Measurements from ENCODE around the gene CEP70.
"Not testable (repeated sequence)": the region's sequence is repeated elsewhere in the genome, so short reads cannot be mapped to it uniquely, and the experiment has no call there.

The CEP70 gene

DNA sequence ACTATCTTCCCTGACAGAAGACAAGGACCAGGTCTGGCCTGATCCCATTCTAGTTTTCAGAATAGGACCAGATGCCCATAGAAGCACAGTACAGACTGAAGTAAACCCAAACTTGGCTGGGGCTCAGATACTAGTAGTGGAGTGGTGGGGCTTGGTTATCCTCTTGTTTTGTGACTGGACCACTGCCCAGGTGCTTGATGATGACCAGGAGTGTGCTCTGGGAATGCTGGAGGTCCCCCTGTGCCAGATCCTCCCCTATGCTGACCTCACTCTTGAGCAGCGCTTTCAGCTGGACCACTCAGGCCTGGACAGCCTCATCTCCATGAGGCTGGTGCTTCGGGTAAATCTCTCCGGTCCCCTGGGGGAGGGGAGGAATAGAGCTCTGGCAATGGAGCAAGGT, 123.4 kb downstream of the CEP70 start:
- DNase-seq (ENCODE audit: low spot score): no peak

DNA sequence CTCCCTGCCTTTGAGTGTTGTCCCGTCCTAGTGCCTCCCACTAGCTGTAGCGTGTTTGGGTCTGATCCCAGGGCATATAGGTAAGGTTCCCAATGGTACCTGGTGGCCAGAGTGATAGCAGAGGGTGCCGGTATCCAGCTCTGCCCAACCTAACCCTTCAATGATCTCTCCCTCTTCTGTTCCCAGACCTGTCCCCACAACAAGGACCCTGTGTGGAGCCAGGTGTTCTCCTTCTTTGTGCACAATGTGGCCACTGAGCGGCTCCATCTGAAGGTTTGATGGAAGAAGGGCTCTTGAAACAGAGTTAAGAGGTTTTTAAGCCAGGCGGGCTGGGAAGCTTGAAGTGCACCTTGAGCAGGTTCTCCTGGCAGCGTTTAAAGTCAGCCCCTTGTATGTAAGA, 124.2 kb downstream of the CEP70 start:
- no peak for DNase-seq (ENCODE audit: low spot score)

DNA sequence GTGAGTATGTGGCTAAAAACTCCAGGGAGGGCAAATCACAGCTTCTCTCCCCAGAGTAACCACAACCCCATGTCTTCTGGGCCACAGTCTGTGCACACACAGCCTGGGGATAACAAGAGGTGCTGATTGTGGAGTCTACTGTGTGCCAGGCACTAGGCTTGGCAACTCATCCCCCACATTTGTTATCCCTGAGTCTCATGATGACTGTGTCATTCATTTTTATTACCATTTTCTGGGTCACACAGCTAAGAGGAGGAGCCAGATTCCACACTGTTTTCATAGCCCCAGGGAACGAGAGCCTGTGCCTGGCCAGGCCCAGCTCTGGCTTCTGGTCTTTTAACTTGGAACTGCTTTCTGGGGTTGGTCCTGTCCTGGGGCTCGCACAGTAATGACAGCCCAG, 125.2 kb downstream of the CEP70 start:
- no peak for DNase-seq (ENCODE audit: low spot score)

DNA sequence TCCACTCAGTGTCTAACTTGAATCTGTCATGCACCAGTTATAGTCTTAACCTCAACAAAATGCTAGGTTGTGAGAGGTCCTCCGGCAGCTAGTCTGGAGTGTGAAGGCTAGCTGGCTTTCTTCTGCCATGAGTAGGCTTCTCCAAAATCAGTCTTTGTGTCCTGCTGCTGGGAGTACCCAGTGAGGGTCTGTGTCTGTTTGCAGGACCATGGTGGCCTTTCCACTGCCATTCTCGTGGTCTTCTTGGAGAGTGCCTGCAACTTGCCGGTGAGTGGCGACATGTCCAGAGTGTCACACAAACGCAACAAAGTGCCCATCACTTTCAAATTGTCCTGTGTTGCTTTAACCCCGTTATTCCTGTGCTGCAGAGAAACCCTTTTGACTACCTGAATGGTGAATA, 125.6 kb downstream of the CEP70 start:
- no peak for DNase-seq (ENCODE audit: low spot score)

DNA sequence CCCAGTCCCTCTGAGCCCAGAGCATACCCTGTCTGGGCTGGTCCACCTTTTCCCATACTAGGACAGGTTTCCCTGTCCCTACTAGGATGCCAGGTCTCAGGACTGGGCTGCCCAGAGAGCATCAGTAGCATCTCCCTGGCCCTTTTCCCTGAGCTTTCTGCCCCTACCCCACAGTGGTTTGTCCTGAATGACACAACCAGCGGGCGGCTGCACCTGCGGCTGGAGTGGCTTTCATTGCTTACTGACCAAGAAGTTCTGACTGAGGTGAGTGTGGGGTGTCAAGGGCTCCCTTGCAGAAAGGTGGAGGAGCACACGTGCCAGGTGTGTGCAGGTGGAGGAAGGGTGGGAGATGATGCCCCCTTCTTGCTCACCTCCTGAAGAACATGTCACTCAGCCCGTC, 126.1 kb downstream of the CEP70 start:
- DNase-seq (ENCODE audit: low spot score): peak; percentile 53

DNA sequence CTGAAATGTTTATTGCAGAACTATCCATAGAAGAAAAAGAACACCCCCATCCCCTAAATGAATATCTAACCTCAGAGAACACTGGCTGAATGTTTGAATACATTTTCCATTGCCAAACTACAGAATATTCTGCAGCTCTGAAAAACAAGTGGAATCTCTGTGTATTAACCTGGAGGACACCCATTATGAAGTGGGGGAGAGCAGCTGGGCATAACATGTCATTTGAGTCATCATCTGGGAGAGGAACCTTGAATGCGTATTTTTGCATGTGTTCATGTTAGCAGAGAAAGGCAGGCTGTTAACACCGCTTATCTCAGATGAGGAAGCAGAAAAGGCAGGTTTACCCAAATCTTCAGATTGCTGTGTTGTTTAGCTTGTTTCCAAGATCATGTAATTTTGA, 128.1 kb downstream of the CEP70 start:
- no peak for DNase-seq (ENCODE audit: low spot score)

DNA sequence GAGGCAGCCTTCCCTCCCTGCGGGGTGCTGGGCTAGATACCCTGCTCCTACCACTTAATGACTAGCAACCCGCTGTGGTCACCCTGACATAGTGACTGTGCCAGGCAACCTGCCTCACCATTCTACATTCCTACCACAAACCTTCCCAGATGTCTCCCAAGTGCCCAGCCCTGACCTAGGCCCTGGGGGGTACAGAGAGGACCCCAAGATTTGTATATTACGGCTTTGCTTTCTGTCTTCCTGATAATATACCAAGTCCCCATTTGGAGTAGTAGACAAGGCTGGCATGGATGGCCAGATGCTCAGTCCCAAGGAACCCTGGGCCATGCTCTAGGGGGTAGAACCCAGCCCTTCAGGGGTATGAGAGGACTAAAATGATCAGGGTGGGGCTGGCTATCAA, 128.6 kb downstream of the CEP70 start:
- DNase-seq (ENCODE audit: low spot score): no peak

DNA sequence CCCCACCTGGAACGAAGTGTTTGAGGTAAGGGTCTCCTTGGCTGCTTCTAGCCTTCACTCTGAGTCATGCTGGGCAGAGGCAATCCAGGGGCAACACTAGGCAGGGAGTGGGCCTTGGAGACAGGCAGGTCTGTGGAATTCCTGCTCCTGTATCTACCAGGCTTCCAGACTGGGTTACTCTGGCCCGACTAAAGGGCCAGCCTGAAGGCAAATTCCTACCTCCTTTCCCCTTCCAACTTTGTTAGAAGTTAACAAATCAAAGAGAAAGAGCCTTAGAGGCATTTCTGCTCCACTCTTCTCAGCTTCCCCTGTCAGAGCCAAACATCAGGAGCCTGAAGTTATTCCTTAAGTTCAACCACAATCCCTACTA, 129.6 kb downstream of the CEP70 start:
- DNase-seq (ENCODE audit: low spot score): no peak

DNA sequence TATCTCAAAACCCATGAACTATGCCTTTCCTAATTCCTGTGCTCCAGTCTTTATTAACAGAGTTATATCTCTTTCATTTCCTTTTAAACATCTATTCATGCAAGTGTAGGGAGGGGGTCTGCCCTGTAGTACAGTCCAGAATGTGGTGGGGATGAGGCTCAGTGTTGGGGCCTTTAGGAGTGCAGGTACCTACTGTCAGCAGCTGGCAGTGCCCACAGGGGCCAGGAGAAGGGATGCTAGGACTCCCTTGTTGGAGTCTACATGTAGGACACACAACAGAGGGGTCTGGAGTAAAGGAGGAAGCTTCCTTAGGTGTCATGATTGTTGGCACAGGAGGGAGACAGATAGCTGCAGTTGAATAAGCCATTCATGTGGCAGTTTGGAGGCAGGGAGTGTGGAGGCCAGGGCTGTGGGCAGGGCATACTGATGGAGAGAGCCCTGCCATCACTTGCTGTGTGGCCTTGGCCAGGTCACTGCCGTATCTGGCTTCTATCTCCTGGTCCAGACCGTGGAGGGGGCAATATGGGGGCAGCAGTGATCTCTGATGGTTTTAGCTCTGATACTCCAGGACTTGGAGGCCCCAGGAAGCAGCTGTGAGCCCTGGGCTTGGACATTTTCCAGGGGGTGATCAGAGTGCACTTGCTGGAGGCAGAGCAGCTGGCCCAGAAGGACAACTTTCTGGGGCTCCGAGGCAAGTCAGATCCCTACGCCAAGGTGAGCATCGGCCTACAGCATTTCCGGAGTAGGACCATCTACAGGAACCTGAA, 130.2 kb downstream of the CEP70 start:
- DNase-seq (ENCODE audit: low spot score): peak; percentile 61

DNA sequence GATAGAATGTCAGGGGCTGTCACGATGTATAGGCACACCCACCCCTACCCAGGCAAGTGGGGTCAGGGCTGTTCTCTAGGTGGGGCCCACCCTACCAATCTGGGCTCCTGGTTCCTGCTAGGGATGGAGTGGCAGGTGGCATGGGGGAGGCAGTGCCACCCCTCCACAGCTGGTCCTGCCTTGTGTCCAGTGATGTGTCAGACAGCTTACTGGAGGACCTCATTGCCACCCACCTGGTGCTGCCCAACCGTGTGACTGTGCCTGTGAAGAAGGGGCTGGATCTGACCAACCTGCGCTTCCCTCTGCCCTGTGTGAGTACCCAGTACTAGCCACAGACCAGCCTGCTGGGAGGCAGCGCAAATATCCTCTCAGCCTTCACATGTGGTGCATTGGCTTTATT, 132.2 kb downstream of the CEP70 start:
- DNase-seq (ENCODE audit: low spot score): no peak

DNA sequence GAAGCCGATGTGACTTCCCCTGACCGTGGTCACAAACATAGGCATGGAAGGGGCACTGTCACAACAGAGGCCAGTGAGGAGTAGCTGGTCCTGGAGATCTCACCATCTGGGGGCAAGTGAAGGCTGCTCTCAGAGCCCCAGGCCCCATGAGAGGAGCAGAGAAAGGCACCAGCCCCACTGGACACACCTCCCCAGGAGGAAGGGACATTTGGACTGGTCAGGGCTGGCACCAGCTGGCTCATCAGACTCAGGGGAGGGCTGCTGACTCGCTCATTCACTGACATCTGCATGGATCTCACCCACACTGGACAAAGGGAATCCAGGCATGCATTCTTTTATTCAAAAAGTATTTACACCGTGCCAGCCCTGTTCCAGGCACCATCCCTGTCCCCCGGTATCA, 132.8 kb downstream of the CEP70 start:
- DNase-seq (ENCODE audit: low spot score): no peak

DNA sequence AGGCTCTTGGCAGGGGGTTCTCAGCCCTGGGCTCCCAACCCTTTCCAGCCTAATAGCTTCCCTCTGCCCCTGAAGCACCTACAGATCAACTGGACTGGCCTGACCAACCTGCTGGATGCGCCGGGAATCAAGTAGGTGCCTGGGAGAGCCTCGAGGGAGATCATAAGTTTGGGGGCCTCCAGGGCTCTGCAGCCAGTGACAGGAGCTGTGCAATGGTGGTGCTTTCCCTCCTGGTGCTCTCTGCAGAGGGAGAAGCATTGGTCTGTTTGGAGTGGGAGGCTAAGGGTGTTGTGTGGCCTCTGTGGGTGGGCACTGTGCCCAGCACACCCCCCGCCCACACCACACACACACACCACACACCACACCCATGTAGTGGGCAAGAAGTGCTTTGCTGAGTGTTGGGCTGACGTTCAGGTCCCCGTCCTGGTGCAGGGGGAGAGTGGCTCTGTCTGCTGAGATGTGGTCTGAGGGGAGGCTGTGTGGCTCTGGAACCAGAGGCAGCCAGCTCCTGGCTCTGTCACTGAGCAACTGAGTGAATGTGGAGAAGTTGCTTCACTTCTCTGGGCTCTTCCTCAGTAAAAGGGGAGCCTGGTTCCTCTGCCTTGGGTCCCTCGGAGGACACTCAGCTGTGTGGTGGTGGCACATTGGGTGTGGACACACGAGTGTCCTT, 133.4 kb downstream of the CEP70 start:
- DNase-seq (ENCODE audit: low spot score): no peak

DNA sequence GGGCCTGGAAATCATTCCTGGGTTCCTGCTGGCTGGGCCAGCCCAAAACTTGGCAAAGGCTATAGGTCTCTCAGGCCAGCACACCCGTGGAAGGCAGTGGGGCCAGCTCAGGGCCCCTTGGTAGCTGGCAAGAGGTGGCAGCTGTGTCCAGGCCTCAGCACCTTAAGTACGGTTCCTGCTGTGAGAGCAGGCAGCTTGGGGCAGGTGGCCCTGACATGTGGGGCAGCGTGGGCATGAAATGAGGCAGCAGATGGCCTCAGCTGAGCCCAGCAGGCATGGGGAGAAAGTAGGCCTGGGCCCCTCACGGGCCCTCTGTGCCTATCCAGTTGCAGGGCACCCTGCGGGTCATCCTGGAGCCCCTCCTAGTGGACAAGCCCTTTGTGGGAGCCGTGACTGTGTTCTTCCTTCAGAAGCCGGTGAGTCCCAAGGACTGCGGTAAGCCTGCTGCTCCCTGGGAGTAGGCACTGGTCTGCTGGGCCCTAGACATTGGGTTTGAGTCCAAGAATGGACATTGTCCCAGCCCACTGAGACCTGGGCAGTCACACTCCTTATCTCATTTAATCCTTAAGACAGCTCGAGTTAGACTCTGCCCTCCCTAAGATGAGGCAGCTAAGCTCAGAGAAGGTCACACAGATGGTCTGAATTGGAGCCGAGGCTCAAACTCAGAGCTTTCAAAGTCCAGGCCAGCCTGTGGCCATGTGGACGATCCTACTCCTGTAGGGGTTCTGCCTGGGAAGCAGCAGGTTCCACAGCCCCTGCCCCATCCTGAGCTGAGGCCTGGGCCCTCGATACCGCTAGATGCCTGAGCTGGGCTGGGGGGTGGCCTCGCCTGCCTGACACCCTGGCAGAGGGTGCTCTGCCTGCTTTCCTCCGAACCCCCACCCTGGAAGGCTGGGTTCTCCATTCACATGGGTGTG, 134.2 kb downstream of the CEP70 start:
- DNase-seq (ENCODE audit: low spot score): peak; percentile 64

DNA sequence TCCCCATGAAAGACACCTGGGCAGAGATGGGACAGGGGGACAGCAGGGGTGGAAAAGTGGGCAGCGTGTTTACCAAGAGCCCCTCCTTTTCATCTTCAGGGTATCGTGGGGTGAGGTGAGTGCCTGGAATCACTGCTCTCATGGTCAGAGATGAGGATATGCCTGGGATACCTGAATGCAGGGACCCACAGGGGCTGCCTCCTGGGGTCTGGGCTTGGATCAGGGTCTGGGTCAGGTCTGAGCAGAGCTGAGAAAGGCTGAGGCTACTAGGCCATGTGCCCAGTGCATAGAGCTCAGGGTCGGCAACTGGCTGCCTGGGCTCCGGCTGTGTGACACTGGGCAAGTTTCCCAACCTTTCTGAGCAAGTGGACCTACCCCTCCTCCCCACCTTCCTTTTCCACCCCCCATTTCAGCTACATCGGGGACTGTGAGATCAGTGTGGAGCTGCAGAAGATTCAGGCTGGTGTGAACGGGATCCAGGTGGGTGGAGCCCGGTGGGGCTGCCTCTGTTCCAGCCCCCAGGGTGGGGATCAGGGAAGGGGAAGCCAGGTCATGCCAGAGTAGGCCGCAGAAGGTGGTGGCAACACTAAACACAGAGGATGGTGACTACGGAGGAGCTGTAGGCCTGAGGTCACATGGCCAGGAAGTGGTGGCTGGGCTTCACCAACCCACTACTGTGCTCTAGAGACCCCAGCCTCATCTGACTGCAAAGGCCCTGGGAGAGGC, 135.1 kb downstream of the CEP70 start:
- no peak for DNase-seq (ENCODE audit: low spot score)

DNA sequence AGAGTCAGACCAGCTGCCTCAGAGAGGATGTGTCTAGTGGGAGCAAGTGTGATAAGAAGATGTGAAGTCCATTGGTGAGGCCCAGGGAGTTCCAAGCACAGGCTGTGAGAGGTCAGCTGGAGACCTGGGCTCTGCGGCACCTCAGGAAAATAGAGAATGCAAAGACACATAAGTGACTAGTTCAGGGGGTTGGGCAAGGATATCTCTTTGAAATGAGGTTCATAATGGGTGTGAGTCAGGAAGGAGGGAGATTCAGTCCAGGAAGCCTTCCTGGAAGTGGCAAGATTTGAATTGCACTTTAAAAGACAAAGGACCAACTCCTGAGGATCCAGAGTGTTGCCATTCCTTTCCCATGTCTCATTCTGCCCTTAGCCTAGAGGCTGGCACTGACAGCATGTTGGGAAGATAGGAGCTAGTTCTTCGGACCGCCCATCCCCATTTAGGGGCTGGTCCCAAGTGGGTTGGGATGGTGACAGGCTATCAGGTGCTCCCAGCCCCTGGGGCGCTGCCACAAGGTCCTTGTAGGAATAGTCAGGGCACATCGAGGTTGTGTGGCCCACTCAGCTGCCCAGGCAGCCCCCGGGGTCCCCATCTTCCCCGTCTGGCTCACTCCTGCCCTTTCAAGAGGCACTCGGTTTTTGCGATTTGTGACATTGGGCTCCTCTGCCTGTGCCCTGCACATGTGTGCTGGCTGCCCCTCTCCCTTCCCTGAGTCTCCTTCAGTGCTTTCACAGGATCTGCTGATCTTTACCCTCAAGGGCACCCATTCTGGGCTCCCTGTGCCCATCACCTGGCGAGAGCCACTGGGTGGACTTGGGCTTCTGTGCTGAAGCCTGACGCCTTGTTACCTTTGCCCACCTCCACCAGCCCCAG, 136.0 kb downstream of the CEP70 start:
- DNase-seq (ENCODE audit: low spot score): no peak

DNA sequence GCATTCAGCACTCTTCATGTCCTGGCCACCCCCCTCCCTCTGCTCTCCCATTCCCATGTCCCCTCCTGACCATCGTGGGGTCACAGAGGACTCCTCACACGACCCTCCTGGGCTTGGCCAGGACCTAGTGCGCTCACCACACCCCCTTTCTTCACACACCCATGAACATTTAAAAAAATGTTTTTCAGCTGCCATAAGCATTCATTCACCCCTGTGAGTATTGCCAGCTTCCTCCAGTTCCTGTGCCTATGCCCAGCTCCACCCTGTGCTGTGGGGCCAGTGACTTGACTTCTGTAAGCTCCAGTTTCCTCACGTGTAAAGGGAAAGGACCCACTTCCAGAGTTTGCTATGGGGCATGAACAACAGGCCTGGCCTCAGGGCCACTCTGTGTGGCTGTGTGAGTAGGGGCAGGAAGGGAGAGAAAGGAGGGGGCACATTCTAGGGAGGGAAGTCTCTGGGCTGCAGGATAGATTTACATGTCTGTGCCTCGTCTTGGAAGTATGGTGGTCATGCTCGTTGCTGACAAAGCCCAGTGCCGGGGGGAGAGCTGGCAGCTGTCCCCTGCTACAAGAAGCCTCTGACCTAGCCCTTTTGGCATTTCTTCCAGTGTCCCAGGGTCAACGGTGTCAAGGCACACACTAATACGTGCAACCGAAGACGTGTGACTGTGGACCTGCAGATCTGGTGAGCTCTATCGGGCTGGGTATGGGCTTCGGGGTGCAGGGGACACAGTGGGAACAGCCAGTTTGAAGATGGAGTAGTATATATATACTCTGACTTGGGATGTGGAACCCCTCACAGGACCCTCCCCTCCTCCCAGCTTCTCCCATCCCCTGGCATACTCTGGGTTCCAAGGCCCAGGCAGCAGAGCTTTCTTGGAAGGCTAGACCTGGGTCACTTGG, 136.8 kb downstream of the CEP70 start:
- DNase-seq (ENCODE audit: low spot score): no peak

DNA sequence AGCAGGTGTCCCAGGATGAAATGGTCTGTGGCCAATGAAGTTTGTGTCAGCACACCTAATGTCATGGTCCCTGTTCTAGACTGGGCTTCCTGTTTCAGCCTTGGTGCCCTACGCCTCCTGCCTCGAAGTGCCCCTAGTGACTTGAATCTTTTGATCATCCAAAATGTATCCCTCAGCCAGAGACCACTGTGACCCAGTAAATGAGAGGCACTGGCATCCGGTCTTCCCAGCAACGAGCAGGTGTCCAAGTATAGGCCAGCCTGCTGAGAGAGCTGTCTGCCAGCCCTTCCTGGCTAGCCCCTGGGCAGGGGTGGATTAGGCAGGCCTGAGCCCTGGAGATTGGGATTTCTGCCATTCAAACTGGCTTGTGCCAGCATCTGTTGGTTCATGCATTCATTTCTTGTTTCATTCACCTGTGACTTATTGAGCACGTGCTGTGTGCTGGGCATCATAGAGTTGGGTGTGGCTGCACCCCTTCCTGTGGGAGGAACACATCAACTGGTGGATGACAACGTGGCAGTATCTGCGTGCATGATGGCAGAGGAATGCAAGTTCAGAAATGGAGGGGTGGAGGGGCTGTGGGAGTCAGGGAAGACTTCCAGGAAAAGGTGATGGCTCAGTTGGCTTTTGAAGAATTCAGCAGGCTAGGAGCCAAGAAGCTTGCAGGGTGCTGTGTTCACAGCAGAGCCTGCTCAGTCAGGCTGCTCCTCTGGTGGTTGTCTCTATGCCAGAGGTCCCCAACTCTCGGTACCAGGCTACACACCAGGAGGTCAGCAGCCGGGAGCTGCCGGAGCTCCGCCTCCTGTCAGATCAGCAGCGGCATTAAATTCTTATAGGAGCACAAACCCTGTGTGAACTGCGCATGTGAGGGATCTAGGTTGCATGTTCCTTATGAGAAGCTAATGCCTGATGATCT, 138.0 kb downstream of the CEP70 start:
- no peak for DNase-seq (ENCODE audit: low spot score)

DNA sequence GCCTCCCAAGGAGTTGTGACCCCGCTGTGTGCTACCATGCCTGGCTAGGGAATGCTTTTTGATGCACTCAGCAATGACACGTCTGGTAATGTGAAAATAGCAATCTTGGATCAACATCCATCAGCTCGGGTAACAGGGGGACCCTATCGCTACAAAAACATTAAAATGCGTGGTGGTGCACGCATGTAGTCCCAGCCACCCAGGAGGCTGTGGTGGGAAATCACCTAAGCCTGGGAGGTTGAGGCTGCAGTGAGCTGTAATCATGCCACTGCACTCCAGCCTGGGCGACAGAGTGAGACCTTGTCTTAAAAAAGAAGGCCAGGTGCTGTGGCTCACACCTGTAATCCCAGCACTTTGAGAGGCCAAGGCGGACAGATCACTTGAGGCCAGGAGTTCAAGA, 140.1 kb downstream of the CEP70 start:
- DNase-seq (ENCODE audit: low spot score): not testable (repeated sequence)

DNA sequence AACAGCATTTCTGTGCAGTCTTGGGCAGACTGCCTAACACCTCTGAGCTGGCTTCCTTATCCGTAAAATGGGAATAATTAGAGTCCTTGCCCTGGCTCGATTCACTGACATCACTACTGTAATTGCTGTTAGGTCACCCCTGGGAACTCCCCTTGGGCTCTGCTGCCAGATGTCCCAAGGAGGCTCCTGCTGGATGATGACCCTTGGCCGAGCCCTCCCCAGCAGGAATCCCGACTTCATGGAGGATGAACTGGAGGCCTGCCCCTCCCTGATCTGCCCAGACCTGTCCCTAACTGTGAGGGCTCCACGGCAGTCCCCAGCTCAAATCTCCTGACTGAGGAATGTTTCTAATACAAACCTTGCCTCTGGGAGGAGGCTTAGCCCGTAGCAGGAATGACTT, 141.6 kb downstream of the CEP70 start:
- no peak for DNase-seq (ENCODE audit: low spot score)

All from left forelimb (tissue), 1 donor.